GM20431 (cell line): ENCODE results near the gene UNC13C.

Experiments used
- in situ Hi-C: fragments of 300-500 bp; cut with MseI, MboI; formaldehyde crosslinking; loops from one replicate; pipeline ENCODE4 v1.15.0; 2020; ENCODE audit warnings: low sequenced_read_pairs; ENCODE audit not compliant: unreplicated experiment

The UNC13C gene

GRCh38 chr15:54097019-54097418, 118.8 kb downstream of the UNC13C start:
- in situ Hi-C loops = no loop called here

GRCh38 chr15:54099010-54099409, 120.8 kb downstream of the UNC13C start:
- in situ Hi-C loops = no loop called here

- in situ Hi-C loops = no loop called here
Observed at GRCh38 chr15:54101664-54102270, 123.5 kb downstream of the UNC13C start.

GRCh38 chr15:54102704-54103103, 124.5 kb downstream of the UNC13C start:
- in situ Hi-C loops = no loop called here

- in situ Hi-C loops = no loop called here
Observed at GRCh38 chr15:54109014-54109413, 130.8 kb downstream of the UNC13C start.

GRCh38 chr15:54119051-54119450, 140.8 kb downstream of the UNC13C start:
- in situ Hi-C loops = no loop called here

GRCh38 chr15:54120949-54121463, 142.8 kb downstream of the UNC13C start:
- in situ Hi-C loops = no loop called here

GRCh38 chr15:54127574-54127973, 149.3 kb downstream of the UNC13C start:
- in situ Hi-C loops = no loop called here

GRCh38 chr15:54131410-54131809, 153.2 kb downstream of the UNC13C start:
- in situ Hi-C loops = no loop called here

- in situ Hi-C loops = no loop called here
Observed at GRCh38 chr15:54149115-54149531, 170.9 kb downstream of the UNC13C start.

- in situ Hi-C loops = loop anchor here (25.0 kb wide), 1 partner anchor 88 kb away; no protein-coding TSS in a partner anchor
Observed at GRCh38 chr15:54150255-54150654, 172.0 kb downstream of the UNC13C start.

- in situ Hi-C loops = loop anchor here (25.0 kb wide), 1 partner anchor 97 kb away; no protein-coding TSS in a partner anchor
Observed at GRCh38 chr15:54159012-54159411, 180.8 kb downstream of the UNC13C start.

GRCh38 chr15:54187325-54187724, 209.1 kb downstream of the UNC13C start:
- in situ Hi-C loops = no loop called here

GRCh38 chr15:54197995-54198394, 219.8 kb downstream of the UNC13C start:
- in situ Hi-C loops = no loop called here

GRCh38 chr15:54206586-54207321, 228.5 kb downstream of the UNC13C start:
- in situ Hi-C loops = no loop called here

- in situ Hi-C loops = no loop called here
Observed at GRCh38 chr15:54208786-54209185, 230.5 kb downstream of the UNC13C start.

GRCh38 chr15:54212635-54213034, 234.4 kb downstream of the UNC13C start:
- in situ Hi-C loops = no loop called here

GRCh38 chr15:54226455-54226854, 248.2 kb downstream of the UNC13C start:
- in situ Hi-C loops = no loop called here

- in situ Hi-C loops = no loop called here
Observed at GRCh38 chr15:54227569-54227968, 249.3 kb downstream of the UNC13C start.

- in situ Hi-C loops = no loop called here
Observed at GRCh38 chr15:54250326-54250725, 272.1 kb downstream of the UNC13C start.

- in situ Hi-C loops = no loop called here
Observed at GRCh38 chr15:54256190-54256589, 277.9 kb downstream of the UNC13C start.
